UCSD-AML1 (cell line): ENCODE measurements around the gene ZNF546.
"Not testable (repeated sequence)": the region's sequence is repeated elsewhere in the genome, so short reads cannot be mapped to it uniquely, and the experiment has no call there.

ENCODE experiments used
- DNase-seq: peaks from one replicate; lab custom pipeline; 2025; ENCODE audit not compliant: unreplicated experiment; lab: John Stamatoyannopoulos, UW

ZNF546 gene

GRCh38 chr19:39996811-39997637 lies at the start of gene ZNF546:
ZNF546 (plus strand) TSS chr19:39997060; CDS start chr19:39998327, 1,267 bp downstream.
- DNase-seq, result peak; percentile 92

GRCh38 chr19:39949026-39949747 lies 47.7 kb upstream of the ZNF546 start:
- no peak for DNase-seq

- no peak for DNase-seq
Measured at GRCh38 chr19:39951065-39951650, 45.7 kb upstream of the ZNF546 start.

DNA sequence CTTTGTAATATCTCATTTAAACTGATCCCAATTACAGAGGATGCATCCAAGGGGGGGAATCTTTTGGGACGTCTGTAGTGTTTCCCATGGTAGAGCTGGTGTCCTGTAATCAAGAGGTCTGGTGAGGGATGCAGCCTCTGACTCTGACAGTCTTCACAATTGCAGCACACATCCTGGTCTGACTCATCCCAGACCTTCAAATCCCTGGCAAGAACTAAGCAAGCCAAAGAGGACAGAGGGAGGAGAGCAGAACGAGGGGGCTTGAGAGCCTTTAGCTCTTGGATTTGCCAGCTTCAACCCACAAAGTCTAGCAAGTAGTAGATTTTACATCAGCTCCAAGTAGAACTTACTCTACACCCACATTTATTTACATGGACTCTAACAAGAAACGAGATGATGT lies 45.2 kb upstream of the ZNF546 start:
- DNase-seq, result no peak

DNA sequence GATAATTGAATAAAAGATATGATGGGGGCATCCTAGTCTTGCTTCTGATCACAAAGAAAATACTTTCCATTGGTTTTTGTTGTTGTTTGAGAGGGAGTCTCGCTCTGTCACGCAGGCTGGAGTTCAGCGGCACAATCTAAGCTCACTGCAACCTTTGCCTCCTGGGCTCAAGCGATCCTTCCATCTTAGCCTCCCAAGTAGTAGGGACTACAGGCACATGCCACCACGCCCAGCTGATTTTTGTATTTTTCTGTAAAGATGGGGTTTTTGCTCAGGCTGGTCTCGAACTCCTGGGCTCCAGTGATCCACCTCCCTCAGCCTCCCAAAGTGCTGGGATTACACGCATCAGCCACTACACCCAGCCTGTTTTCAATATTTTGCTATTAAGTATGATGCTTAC lies 42.9 kb upstream of the ZNF546 start:
- DNase-seq, result no peak

DNA sequence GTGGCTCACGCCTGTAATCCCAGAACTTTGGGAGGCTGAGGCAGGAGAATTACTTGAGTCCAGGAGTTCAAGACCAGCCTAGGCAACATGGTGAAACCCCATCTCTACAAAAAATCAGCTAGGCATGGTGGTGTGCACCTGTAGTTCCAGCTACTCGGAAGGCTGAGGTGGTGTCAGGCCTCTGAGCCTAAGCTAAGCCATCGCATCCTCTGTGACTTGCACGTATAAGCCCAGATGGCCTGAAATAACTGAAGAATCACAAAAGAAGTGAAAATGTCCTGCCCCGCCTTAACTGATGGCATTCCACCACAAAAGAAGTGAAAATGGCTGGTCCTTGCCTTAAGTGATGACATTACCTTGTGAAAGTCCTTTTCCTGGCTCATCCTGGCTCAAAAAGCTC lies 39.0 kb upstream of the ZNF546 start:
- DNase-seq, result not testable (repeated sequence)

DNA sequence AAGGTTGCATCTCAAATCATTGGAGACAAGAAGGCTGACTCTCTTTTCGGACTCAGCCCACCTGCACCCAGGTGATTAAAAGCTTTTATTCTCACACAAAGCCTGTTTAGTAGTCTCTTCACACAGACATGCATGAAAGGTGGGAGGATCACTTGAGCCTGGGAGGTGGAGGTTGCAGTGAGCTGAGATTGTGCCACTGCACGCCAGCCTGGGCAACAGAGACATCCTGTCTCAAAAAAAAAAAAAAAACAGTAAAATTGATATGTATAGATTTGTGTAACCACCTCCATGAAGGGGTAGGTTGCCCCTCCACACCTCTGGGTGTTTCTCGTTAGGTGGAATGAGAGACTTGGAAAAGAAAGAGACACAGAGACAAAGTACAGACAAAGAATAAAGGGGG lies 37.9 kb upstream of the ZNF546 start:
- not testable (repeated sequence) for DNase-seq

DNA sequence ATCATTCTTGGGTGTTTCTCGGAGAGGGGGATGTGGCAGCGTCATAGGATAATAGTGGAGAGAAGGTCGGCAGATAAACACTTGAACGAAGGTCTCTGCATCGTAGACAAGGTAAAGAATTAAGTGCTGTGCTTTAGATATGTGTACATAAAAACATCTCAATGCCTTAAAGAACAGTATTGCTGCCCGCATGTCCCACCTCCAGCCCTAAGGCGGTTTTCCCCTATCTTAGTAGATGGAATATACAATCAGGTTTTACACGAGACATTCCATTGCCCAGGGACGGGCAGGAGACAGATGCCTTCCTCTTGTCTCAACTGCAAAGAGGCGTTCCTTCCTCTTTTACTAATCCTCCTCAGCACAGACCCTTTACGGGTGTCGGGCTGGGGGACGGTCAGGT lies 37.5 kb upstream of the ZNF546 start:
- not testable (repeated sequence) for DNase-seq

GRCh38 chr19:39963898-39964297 lies 33.0 kb upstream of the ZNF546 start:
- DNase-seq, result no peak

GRCh38 chr19:39966617-39967016 lies 30.2 kb upstream of the ZNF546 start:
- DNase-seq, result no peak

GRCh38 chr19:39967561-39967960 lies 29.3 kb upstream of the ZNF546 start:
- DNase-seq, result no peak

- no peak for DNase-seq
Measured at GRCh38 chr19:39968789-39969188, 28.1 kb upstream of the ZNF546 start.

DNA sequence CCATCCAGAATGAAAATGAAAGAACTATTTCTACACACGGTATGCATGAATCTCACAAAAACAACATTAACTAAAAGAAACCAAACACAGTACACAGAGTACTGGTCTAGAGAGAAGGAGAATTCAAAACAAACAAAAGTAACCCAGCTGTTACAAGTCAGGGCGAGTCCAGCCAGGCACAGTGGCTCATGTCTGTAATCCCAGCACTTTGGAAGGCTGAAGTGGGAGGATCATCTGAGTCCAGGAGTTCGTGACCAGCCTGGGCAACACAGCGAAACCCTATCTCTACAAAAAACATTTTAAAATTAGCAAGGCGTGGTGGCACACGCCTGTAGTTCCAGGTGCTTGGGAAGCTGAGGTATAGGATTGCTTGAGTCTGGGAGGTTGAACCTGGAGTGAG lies 27.6 kb upstream of the ZNF546 start:
- no peak for DNase-seq

DNA sequence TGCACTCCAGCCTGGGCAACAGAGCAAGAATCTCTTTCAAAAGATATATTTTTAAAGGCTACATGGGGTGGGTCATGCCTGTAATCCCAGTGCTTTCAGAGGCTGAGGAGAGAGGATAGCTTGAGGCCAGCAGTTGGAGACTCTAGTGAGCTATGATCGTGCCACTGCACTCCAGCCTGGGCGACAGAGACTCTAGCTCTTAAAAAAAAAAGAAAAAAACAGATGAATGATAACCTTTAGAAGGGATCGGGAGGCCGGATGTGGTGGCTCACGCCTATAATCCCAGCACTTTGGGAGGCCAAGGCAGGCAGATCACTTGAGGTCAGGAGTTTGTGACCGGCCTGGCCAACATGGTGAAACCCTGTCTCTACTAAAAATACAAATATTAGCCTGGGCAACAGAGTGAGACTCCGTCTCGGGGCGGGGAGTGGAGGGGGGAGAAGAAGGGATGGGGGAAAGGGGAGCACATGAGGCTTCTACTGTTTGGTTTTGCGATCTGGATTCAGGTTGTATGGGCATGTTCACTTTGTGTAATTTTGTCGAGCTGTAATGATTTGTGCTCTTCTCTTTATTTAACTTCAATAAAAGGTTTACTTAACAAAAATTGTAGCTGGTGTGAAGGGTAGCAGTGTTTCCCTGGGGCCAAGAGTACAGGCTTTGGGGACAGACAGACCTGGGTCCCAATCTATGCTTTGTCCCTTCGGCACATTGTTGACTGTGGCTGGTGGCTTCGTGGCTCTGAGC lies 27.0 kb upstream of the ZNF546 start:
- no peak for DNase-seq

DNA sequence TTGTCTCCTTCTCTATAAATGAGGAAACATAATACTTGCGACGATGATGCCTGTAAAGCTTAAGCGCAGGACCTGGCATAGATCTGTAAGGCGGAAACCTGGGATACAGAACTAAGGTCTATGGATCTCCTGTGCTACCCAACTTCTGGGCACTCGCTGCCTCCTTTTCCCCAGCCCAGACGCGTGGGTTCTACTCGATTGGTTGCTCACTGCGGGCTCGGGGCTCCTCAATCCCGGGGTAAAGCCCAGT lies 26.5 kb upstream of the ZNF546 start:
- DNase-seq, result no peak

DNA sequence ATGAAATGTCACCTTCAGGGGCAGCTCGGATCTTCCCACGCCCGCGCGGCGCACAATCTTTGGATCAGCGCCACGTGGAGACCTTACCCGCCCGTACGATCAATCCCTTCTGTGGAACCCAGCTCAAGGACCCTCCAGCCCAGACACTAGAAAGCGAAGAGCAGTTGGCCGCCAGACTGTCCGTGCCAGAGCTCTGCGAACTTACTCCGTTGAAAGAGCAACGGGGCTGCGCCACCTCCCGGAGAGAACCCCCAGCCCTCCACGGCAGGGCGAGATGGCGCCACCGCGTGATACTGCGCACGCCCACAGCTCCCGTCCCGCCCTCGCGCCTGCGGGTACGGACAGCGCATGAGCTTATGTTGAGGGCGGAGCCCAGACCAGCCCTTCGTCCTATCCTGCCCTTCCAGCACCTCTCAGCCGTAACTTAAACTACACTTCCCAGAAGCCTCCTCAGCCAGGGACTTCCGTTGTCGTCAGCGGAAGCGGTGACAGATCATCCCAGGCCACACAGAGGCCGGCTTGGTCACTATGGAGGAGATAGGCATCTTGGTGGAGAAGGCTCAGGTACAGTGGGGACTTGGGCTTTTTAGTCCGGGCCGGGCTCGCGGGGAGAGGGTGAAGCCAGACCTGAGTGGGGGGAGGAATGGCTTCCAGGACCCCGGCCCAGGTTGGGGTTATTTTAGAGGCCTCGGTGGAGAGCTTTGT lies 26.0 kb upstream of the ZNF546 start, which contains the start of gene PSMC4:
Gene PSMC4 (plus strand): TSS at position 491 of the 705 bp plus-strand sequence. CDS start 38 bp downstream, at position 529.
- DNase-seq, result peak; percentile 99

GRCh38 chr19:39971380-39972035 lies 25.4 kb upstream of the ZNF546 start:
- DNase-seq, result no peak

DNA sequence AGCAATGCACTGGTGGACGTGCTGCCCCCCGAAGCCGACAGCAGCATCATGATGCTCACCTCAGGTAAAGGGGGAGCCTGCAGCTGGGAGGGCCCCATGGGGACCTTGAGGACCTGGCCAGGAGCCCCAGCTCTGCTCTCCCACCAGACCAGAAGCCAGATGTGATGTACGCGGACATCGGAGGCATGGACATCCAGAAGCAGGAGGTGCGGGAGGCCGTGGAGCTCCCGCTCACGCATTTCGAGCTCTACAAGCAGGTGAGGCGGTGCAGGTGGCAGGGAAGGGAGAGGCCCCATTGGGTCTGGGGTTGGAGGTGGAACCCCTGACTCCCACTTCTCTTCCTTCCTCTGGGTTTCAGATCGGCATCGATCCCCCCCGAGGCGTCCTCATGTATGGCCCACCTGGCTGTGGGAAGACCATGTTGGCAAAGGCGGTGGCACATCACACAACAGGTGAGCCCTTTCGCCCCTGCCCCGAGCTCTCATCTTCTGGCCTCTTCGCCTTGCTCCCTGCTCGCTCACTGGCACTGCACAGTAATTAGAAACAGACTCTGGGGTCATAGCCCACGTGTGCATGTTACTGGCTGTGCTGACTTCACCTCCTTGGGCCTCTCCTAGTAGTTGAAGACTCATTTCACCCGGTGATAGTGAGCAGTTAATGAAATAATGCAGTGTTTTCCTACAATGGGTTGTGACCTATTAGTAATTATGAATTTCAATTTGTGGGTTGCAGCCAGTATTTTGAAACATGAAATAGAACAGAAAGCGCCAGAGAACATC lies 22.3 kb upstream of the ZNF546 start:
- DNase-seq, result no peak

- DNase-seq, result no peak
Measured at GRCh38 chr19:39982883-39983282, 14.0 kb upstream of the ZNF546 start.
